LNCaP clone FGC (cell line): Measurements from ENCODE around the gene SLC10A3.

ENCODE experiments used
- DNase-seq: peaks from one replicate; pipeline ENCODE4 v3.0.0-alpha.2; 2011; ENCODE audit warnings: low read depth
- H3K4me3 ChIP-seq: 2 replicates; pipeline ENCODE4 v1.5.1; 2011; ENCODE audit warnings: mild to moderate bottlenecking, low read depth, low read length, control low read depth
- CTCF ChIP-seq: IDR thresholded peaks from 2 replicates; pipeline ENCODE4 v1.5.1; 2012; ENCODE audit warnings: mild to moderate bottlenecking; ENCODE audit not compliant: control insufficient read depth, insufficient read depth; ENCODE audit errors: extremely low read depth

Gene SLC10A3

GRCh38 chrX:154443992-154444754 is 46.3 kb downstream of the SLC10A3 start, which contains the start of gene FAM50A:
Gene FAM50A (plus strand): TSS chrX:154444141. CDS start chrX:154444236, 95 bp downstream.
- TF ChIP-seq CTCF, result no peak
- DNase-seq, result no peak
- H3K4me3 ChIP-seq, result peak within 1 kb of the TSS; percentile 70

DNA sequence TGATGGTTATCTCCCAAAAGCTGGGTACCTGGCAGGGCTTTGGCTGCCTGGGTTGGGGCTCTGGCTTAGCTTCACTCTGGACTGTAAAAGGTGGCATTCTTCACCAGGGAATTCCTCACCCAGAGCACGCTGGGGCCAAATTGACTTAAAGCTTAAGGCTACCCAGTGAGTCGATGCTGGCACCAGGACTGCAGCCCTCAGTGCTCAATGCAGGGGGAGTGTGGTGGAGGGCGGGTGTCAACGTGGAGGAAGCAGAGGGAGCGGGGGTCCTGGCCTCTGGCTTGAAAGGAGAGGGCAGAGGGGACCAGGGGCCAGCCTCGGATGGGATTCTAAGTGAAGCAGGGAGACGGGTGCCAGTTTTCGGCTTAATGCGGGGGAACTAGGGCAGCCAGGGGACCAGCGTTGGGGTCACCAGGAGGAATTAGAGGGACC is 46.9 kb downstream of the SLC10A3 start:
- H3K4me3 ChIP-seq, result peak overlapping the region; percentile 43

DNA sequence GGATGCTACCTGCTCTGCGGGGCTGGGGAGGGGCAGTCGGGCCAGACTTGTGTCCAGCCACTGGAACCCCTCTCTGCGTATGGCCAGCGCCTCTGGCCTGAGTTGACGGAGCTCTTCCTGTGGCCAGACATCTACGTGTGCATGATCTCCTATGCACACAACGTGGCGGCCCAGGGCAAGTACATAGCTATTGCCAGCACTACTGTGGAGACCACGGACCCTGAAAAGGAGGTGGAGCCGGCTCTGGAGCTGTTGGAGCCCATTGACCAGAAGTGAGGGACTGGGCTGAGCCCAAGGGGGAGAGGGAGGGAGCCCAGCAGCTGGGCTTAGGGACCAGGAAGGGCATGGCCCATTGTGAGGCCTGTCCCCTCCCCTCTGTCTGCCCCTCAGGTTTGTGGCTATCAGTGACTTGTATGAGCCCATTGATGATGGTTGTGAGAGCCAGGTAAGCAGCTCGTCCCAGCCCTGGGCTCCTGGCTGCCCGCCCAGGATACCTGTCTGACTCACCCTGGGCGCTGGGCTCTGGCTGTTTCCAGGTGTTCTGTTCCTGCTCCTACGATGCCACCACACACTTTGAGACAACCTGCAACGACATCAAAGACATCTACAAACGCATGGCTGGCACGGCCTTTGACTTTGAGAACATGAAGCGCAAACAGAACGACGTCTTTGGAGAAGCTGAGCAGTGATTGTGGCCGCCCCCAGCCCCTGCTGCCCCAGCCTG is 48.3 kb downstream of the SLC10A3 start:
- H3K4me3 ChIP-seq, result no peak overlapping the region
- DNase-seq, result peak; percentile 23
- no peak for TF ChIP-seq CTCF

More for the DNA sequence above, 46.9 kb downstream of the SLC10A3 start:
- DNase-seq, result no peak
- TF ChIP-seq CTCF, result no peak

DNA sequence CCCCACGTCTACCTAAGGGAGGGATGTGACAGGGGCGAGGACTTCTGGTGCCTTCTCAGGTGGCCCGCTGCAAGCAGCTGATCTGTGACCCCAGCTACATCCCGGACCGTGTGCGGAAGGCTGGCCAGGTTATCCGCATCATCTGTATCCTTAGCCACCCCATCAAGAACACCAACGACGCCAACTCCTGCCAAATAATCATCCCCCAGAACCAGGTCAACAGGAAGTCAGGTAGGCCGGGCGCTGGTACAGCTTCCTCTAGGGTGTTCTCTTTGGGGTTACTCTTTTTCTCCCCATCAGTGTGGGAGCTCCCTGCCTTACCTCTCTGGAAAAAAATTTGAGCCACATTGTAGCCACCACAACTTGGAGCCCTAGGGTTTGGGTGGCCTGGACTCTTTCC is 48.9 kb downstream of the SLC10A3 start:
- no peak for DNase-seq
- H3K4me3 ChIP-seq, result no peak overlapping the region

DNA sequence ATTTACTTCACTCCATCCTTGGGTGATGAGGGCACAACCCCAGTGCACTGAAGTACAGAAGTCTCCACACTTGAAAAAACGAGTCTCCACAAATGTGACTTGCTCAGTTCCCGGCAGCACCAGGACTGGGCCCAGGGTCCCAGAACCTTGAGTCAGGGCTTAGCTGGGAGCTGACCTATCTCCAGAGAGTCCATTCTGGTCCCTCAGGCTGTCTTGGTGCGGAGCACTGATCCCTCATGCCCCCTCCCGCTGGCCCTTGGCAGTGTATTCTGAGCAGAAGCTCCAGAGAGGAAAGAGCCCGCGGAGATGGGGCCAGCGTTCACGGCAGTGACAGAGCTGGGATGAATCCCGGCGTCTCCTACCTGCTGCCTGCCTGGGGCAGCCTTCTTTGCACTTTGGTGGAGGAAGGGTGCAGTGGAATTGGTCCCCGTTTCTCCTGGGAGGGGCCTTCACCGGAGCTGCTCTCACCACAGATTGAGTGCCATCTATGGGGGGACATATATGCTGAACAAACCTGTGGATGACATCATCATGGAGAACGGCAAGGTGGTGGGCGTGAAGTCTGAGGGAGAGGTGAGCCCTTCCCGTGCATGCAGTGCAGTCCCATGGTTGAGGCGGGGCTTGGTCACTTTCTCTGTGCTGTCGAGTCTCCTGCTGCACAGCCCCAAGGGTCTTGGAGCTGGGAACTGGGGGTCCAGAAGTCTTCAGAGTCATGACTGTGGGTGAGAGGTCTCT is 49.6 kb downstream of the SLC10A3 start:
- no peak for DNase-seq
- no peak overlapping the region for H3K4me3 ChIP-seq
- no peak for TF ChIP-seq CTCF

More for the DNA sequence above, 48.9 kb downstream of the SLC10A3 start:
- no peak for TF ChIP-seq CTCF

DNA sequence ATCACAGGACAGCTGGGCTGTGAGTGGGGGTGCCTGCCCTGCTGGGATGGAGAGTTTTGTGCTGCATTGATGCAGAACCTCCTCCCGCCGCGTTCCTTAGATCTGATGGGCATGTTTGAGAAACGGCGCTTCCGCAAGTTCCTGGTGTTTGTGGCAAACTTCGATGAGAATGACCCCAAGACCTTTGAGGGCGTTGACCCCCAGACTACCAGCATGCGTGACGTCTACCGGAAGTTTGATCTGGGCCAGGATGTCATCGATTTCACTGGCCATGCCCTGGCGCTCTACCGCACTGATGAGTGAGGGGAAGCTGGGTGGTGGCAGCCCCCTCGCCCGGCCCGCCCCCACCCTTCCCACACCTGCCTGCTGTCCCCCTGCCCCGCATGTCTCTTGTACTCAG is 50.6 kb downstream of the SLC10A3 start:
- TF ChIP-seq CTCF, result no peak
- no peak overlapping the region for H3K4me3 ChIP-seq
- DNase-seq, result no peak
